ENCODE results near the gene PNPLA1.
A peak's percentile ranks its signal among the peaks of the same experiment; 100 is the strongest.

The PNPLA1 gene

GRCh38 chr6:36355819-36356218 is 86.0 kb downstream of the PNPLA1 start:
- no peak overlapping the region for H3K4me3 ChIP-seq (ENCODE audit: control insufficient read depth, low read depth, low read length)
- no peak for TF ChIP-seq CTCF (IDR thresholded peaks at IDR 0.05; ENCODE audit: control insufficient read depth, insufficient read depth, low read depth, low read length, missing control alignments)
- DNase-seq (ENCODE audit: low read depth): peak; percentile 67

GRCh38 chr6:36357872-36358225 is 88.0 kb downstream of the PNPLA1 start:
- no peak overlapping the region for H3K4me3 ChIP-seq (ENCODE audit: control insufficient read depth, low read depth, low read length)
- no peak for TF ChIP-seq CTCF (IDR thresholded peaks at IDR 0.05; ENCODE audit: control insufficient read depth, insufficient read depth, low read depth, low read length, missing control alignments)
- no peak for DNase-seq (ENCODE audit: low read depth)
